HepG2 (cell line): ENCODE results near the gene AFF2. TPM values are rescaled to one million over a fixed set of nuclear protein-coding genes. Genes with fewer than 3 reads are reported as not detected.

ENCODE experiments used
- HOXA5 ChIP-seq: sonication (generic); formaldehyde crosslinking; IDR thresholded peaks from 2 replicates; pipeline ENCODE4 v1.4.0; 2020; ENCODE audit warnings: missing genetic modification reagents
- HOXD1 ChIP-seq: sonication (generic); formaldehyde crosslinking; IDR thresholded peaks from 2 replicates; pipeline ENCODE4 v1.5.0; 2020; ENCODE audit warnings: missing genetic modification reagents
- ZNF441 ChIP-seq: sonication (generic); formaldehyde crosslinking; IDR thresholded peaks from 2 replicates; pipeline ENCODE4 v1.7.0; 2021; ENCODE audit warnings: missing genetic modification reagents, borderline replicate concordance
- ZNF569 ChIP-seq: sonication (generic); formaldehyde crosslinking; IDR thresholded peaks from 2 replicates; pipeline ENCODE4 v1.5.0; 2020; ENCODE audit warnings: mild to moderate bottlenecking, missing genetic modification reagents, moderate library complexity, borderline replicate concordance
- ZNF614 ChIP-seq: IDR thresholded peaks from 2 replicates; pipeline ENCODE4 v1.6.1; 2018; ENCODE audit warnings: missing biosample characterization, missing genetic modification reagents, inconsistent platforms, borderline replicate concordance
- polyA plus RNA-seq, 8 experiments: library from polyadenylated mRNA; depleted of rRNA in 3 of 8; stranded (reverse) in 7 of 8; unstranded in 1 of 8; fragments of >200 nt; fragmentation: Illumina TruSeq in 4 of 8; extraction: Trizol in 4 of 8; gene quantifications; 2 replicates each; pipeline versions ENCODE4 v1.2.1 to v1.2.3, GENCODE V29; 2011 to 2016; ENCODE audit warnings: low read depth in 4 of 8, missing spikeins in 1 of 8, mixed read lengths in 1 of 8; ENCODE audit not compliant: insufficient read depth in 1 of 8
- total RNA-seq, 5 experiments: library from RNA; depleted of rRNA; stranded (reverse); fragments of >200 nt; fragmentation: Illumina TruSeq; extraction: Trizol; gene quantifications; 2 replicates each; pipeline ENCODE4 v1.2.3, GENCODE V29; 2016; ENCODE audit warnings: low read depth in 1 of 5
- TF ChIP-seq, protein P1 (sequence below): sonication (generic); formaldehyde crosslinking; IDR thresholded peaks from 2 replicates; pipeline ENCODE4 v1.5.0; 2020; ENCODE audit warnings: mild to moderate bottlenecking, missing genetic modification reagents, moderate library complexity
- TF ChIP-seq, protein P2 (sequence below): sonication (generic); formaldehyde crosslinking; IDR thresholded peaks from 2 replicates; pipeline ENCODE4 v1.4.0; 2020; ENCODE audit warnings: missing genetic modification reagents, borderline replicate concordance
- TF ChIP-seq, protein P3 (sequence below), 2 experiments: sonication (generic) in 1 of 2; formaldehyde crosslinking in 1 of 2; IDR thresholded peaks; 2 replicates each; pipeline versions ENCODE4 v1.6.1 to v1.9.0; 2014 to 2022; ENCODE audit warnings: antibody characterized with exemption in 1 of 2, borderline replicate concordance in 1 of 2, inconsistent platforms in 1 of 2, low read depth in 1 of 2, missing genetic modification reagents in 1 of 2
- TF ChIP-seq, protein P4 (sequence below): sonication (generic); formaldehyde crosslinking; IDR thresholded peaks from 2 replicates; pipeline ENCODE4; 2020; ENCODE audit warnings: missing genetic modification reagents, mild to moderate bottlenecking, borderline replicate concordance

Gene AFF2
- total and polyA plus RNA-seq, 2 of the 13 experiments (the other 11 are each of a cell fraction or from before 2014, with no cell fraction given), result not detected

DNA sequence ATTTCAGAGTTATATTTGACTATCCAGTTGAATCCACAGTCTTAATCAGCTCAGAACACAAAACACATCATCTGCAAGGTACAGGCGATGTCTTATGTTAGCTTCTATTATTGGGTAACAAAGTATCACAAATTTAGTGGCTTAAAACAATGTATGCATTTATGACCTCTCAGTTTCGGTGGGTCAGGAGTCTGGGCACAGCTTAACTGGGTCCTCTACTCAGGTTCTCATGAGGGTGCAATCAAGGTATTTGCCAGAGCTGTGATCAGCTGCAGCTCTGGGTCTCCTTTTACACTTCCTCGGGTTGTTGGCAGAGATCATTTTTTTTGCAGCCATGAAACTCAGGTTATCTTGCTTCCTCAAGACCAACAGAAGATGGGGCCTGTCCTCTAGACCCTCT lies 505.8 kb downstream of the AFF2 start (continued):
- TF ChIP-seq ZNF441 (CRISPR knock-in tag), result no peak
- TF ChIP-seq, protein P1, sequence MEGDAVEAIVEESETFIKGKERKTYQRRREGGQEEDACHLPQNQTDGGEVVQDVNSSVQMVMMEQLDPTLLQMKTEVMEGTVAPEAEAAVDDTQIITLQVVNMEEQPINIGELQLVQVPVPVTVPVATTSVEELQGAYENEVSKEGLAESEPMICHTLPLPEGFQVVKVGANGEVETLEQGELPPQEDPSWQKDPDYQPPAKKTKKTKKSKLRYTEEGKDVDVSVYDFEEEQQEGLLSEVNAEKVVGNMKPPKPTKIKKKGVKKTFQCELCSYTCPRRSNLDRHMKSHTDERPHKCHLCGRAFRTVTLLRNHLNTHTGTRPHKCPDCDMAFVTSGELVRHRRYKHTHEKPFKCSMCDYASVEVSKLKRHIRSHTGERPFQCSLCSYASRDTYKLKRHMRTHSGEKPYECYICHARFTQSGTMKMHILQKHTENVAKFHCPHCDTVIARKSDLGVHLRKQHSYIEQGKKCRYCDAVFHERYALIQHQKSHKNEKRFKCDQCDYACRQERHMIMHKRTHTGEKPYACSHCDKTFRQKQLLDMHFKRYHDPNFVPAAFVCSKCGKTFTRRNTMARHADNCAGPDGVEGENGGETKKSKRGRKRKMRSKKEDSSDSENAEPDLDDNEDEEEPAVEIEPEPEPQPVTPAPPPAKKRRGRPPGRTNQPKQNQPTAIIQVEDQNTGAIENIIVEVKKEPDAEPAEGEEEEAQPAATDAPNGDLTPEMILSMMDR (CRISPR knock-in tag), result no peak
- TF ChIP-seq HOXD1 (CRISPR knock-in tag), result no peak
- TF ChIP-seq HOXA5 (CRISPR knock-in tag), result no peak
- TF ChIP-seq, protein P2, sequence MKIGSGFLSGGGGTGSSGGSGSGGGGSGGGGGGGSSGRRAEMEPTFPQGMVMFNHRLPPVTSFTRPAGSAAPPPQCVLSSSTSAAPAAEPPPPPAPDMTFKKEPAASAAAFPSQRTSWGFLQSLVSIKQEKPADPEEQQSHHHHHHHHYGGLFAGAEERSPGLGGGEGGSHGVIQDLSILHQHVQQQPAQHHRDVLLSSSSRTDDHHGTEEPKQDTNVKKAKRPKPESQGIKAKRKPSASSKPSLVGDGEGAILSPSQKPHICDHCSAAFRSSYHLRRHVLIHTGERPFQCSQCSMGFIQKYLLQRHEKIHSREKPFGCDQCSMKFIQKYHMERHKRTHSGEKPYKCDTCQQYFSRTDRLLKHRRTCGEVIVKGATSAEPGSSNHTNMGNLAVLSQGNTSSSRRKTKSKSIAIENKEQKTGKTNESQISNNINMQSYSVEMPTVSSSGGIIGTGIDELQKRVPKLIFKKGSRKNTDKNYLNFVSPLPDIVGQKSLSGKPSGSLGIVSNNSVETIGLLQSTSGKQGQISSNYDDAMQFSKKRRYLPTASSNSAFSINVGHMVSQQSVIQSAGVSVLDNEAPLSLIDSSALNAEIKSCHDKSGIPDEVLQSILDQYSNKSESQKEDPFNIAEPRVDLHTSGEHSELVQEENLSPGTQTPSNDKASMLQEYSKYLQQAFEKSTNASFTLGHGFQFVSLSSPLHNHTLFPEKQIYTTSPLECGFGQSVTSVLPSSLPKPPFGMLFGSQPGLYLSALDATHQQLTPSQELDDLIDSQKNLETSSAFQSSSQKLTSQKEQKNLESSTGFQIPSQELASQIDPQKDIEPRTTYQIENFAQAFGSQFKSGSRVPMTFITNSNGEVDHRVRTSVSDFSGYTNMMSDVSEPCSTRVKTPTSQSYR, result no peak
- TF ChIP-seq, protein P3, sequence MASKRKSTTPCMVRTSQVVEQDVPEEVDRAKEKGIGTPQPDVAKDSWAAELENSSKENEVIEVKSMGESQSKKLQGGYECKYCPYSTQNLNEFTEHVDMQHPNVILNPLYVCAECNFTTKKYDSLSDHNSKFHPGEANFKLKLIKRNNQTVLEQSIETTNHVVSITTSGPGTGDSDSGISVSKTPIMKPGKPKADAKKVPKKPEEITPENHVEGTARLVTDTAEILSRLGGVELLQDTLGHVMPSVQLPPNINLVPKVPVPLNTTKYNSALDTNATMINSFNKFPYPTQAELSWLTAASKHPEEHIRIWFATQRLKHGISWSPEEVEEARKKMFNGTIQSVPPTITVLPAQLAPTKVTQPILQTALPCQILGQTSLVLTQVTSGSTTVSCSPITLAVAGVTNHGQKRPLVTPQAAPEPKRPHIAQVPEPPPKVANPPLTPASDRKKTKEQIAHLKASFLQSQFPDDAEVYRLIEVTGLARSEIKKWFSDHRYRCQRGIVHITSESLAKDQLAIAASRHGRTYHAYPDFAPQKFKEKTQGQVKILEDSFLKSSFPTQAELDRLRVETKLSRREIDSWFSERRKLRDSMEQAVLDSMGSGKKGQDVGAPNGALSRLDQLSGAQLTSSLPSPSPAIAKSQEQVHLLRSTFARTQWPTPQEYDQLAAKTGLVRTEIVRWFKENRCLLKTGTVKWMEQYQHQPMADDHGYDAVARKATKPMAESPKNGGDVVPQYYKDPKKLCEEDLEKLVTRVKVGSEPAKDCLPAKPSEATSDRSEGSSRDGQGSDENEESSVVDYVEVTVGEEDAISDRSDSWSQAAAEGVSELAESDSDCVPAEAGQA (IDR thresholded peaks at IDR 0.05; ENCODE audit: low read depth), result no peak
- TF ChIP-seq, protein P3 (CRISPR knock-in tag; IDR thresholded peaks at IDR 0.05; ENCODE audit: borderline replicate concordance), result no peak
- no peak for TF ChIP-seq ZNF569 (CRISPR knock-in tag)
- TF ChIP-seq, protein P4, sequence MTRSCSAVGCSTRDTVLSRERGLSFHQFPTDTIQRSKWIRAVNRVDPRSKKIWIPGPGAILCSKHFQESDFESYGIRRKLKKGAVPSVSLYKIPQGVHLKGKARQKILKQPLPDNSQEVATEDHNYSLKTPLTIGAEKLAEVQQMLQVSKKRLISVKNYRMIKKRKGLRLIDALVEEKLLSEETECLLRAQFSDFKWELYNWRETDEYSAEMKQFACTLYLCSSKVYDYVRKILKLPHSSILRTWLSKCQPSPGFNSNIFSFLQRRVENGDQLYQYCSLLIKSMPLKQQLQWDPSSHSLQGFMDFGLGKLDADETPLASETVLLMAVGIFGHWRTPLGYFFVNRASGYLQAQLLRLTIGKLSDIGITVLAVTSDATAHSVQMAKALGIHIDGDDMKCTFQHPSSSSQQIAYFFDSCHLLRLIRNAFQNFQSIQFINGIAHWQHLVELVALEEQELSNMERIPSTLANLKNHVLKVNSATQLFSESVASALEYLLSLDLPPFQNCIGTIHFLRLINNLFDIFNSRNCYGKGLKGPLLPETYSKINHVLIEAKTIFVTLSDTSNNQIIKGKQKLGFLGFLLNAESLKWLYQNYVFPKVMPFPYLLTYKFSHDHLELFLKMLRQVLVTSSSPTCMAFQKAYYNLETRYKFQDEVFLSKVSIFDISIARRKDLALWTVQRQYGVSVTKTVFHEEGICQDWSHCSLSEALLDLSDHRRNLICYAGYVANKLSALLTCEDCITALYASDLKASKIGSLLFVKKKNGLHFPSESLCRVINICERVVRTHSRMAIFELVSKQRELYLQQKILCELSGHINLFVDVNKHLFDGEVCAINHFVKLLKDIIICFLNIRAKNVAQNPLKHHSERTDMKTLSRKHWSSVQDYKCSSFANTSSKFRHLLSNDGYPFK (CRISPR knock-in tag), result no peak
- no peak for TF ChIP-seq ZNF614 (CRISPR knock-in tag)
